Mucosa of descending colon (tissue), 3 donors: ENCODE data around the gene ANO9. TPM values are rescaled to one million over a fixed set of nuclear protein-coding genes. Genes with fewer than 3 reads are reported as not detected.

ENCODE experiments used
- ATAC-seq: fragments of 200-7000 bp; cut with Tn5 transposase; one replicate; pipeline ENCODE4 v1.9.1; 2020; ENCODE audit warnings: mild to moderate bottlenecking, moderate library complexity
- DNase-seq, 3 donors: peaks; one replicate each; pipeline ENCODE4 v3.0.0-alpha.2; 2020
- H3K36me3 ChIP-seq: fragments of 200-600 bp; one replicate; pipeline ENCODE4 v1.8.0; 2021; ENCODE audit warnings: low read depth, mild to moderate bottlenecking
- H3K4me1 ChIP-seq: fragments of 200-600 bp; one replicate; pipeline ENCODE4 v1.8.0; 2021; ENCODE audit warnings: low read depth, mild to moderate bottlenecking
- H3K4me3 ChIP-seq: fragments of 200-600 bp; one replicate; pipeline ENCODE4 v1.8.0; 2021; ENCODE audit warnings: mild to moderate bottlenecking
- H3K9me3 ChIP-seq: fragments of 200-600 bp; one replicate; pipeline ENCODE4 v1.8.0; 2021; ENCODE audit warnings: mild to moderate bottlenecking
- intact Hi-C, 2 donors: fragments of 100-400 bp; cut with DNase I in 1 of 2; cut with micrococcal nuclease in 1 of 2; formaldehyde crosslinking; loops; one replicate each; pipeline versions ENCODE4 v1.11.0 to v1.11.1; 2022; cut with DNase I, micrococcal nuclease
- total RNA-seq, 3 donors: library from RNA; stranded (reverse); fragmentation: NEBNext Ultra II Directional in 2 of 3; extraction: Animal tissue kit (Norgen Biotek cat#: 25700) in 2 of 3; gene quantifications; one replicate each; pipeline versions ENCODE4 v1.2.1 to v1.2.4, GENCODE V29; 2021 to 2023
- TF ChIP-seq, protein P1 (sequence below): fragments of 200-600 bp; IDR thresholded peaks from one replicate; pipeline ENCODE4 v1.8.0; 2022; ENCODE audit warnings: antibody characterized with exemption, mild to moderate bottlenecking
- donor health status: DM: no; HTN: no; CAD: no; lungs with moderate emphysema.
- donor health status: DM: no; HTN: no; CAD: no.
- donor health status: DM: no; HTN: yes; CAD: no.

Gene ANO9
- total RNA-seq, 3 donors from 2014 or later: 85.2 to 179 (median 131) TPM

DNA sequence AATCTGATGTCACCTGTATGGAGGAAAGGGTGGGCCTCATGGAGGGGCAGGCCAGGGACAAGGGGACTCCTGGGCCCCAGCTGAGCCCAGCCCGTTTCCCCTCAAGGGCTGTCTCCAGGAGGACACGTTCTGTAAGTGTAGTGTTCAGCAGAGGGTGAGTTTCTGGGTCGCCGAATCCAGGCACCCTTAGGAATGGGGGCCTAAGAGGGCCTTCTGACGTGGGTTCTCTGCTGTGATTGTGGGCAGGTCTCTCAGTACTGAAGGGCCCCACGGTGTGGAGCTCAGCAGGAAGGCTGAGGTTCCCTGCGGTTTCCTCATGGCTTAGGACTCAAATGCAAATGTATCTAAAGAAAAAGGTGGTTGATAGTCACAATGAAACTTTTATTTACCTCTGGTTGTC, 14.7 kb upstream of the ANO9 start:
- intact Hi-C loops: no loop called here
- peak in 1 of 3 donors; percentile 41 for DNase-seq
- TF ChIP-seq, protein P1, sequence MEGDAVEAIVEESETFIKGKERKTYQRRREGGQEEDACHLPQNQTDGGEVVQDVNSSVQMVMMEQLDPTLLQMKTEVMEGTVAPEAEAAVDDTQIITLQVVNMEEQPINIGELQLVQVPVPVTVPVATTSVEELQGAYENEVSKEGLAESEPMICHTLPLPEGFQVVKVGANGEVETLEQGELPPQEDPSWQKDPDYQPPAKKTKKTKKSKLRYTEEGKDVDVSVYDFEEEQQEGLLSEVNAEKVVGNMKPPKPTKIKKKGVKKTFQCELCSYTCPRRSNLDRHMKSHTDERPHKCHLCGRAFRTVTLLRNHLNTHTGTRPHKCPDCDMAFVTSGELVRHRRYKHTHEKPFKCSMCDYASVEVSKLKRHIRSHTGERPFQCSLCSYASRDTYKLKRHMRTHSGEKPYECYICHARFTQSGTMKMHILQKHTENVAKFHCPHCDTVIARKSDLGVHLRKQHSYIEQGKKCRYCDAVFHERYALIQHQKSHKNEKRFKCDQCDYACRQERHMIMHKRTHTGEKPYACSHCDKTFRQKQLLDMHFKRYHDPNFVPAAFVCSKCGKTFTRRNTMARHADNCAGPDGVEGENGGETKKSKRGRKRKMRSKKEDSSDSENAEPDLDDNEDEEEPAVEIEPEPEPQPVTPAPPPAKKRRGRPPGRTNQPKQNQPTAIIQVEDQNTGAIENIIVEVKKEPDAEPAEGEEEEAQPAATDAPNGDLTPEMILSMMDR: no peak
- peak; percentile 46 for ATAC-seq
- Histone ChIP-seq H3K4me1 (peaks cover 5% of the 10 kb centered on the region), H3K9me3 (no peaks in the 10 kb centered on the region), H3K36me3 (no peaks in the 10 kb centered on the region), H3K4me3 (no peak overlapping the region)

DNA sequence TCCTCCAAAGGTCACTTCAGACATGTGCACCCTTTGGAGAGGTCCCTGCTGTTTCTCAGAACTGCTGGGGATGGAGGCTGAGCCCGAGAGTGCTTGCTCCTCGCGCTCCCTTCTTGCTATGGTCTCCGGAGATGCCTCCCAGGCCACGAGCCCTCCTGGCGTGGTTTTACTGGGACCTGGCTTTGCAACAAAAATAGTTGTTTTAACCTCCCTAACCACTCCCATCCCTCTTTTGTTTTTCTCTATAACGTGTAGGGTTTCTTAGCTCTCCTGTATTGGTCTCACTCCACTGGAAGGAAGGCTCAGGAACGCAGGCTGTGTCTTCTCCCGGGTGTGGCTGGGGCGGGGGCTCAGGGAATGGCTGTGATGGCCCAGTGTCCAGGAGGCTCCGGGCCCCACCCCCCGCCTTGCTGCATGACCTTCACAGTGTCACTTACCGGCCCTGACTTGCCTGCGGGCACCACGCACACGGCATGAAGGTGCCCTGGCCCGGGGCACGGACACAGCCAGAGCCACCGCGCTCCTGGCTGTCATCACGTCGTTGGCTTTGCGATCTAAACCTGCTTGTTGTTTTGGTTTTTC, 13.8 kb upstream of the ANO9 start:
- TF ChIP-seq, protein P1: no peak
- ATAC-seq: no peak
- Histone ChIP-seq H3K36me3 (no peaks in the 10 kb centered on the region), H3K9me3 (no peaks in the 10 kb centered on the region), H3K4me3 (no peak overlapping the region), H3K4me1 (peaks cover 13% of the 10 kb centered on the region)
- DNase-seq: no peak
- intact Hi-C loops: no loop called here

DNA sequence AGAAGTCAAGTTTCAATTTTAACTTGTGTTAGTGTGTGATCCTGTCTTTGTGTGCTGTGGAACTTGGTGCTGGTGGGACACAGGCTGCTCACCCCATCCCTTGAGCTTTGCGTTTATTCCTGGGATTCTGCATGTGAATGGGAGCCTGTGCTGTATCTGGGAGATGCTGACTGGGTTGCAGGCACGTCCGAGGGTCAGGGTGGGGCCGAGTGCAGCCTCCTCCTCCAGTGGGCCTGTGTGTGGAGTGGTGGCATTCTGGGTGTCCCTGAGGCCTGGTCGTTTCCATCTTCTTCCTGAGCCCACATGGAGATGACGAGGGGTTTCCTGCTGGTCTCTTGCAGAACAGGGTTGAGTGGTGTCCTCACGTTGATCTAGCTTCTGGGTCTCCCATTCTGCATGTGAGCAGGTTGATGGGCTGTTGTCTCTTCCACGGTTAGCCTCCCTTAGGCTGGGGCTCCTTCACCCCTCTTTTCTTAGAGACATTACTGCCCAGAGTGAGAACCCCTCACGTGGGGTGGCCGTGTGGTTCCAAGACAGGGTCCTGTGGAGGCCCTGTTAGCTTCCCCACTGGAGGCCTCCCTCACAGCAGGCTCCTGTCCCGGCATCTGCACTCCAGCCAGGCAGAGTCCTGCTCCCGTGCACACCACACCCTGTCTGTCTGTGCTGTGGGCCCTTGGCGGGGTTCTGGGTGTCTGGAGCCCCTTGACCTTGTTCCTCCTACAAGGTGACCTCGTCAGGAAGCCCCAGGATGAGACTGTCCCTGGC, 13.2 kb upstream of the ANO9 start:
- DNase-seq: no peak
- TF ChIP-seq, protein P1: no peak
- intact Hi-C loops: no loop called here
- H3K9me3 ChIP-seq: no peaks in the 10 kb centered on the region
- peaks cover 13% of the 10 kb centered on the region for H3K4me1 ChIP-seq
- ATAC-seq: no peak
- no peak overlapping the region for H3K4me3 ChIP-seq
- no peaks in the 10 kb centered on the region for H3K36me3 ChIP-seq

DNA sequence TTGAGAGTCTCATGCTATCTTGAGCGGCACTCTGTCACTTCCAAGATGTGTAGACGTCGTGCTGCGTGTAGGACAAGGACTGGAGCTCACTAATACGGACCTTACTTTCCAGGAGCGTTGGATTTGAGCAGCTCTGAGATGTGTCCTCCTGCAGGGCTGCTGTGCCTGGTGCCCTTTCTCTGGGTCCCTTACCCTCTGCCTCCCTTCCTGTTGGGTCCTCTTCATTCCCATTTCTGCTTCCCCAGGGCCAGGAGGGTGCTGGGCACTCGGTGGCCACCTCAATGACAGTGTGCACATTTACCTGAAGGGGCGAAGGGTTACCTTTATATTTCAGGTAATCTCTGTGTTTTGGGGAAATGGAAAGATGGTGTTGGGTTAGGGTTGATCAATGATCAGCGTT, 12.2 kb upstream of the ANO9 start:
- TF ChIP-seq, protein P1: no peak
- no peaks in the 10 kb centered on the region for H3K9me3 ChIP-seq
- ATAC-seq (no peak), DNase-seq (no peak)
- intact Hi-C loops: no loop called here
- H3K4me3 ChIP-seq: no peak overlapping the region
- peaks cover 21% of the 10 kb centered on the region for H3K4me1 ChIP-seq
- H3K36me3 ChIP-seq: no peaks in the 10 kb centered on the region

DNA sequence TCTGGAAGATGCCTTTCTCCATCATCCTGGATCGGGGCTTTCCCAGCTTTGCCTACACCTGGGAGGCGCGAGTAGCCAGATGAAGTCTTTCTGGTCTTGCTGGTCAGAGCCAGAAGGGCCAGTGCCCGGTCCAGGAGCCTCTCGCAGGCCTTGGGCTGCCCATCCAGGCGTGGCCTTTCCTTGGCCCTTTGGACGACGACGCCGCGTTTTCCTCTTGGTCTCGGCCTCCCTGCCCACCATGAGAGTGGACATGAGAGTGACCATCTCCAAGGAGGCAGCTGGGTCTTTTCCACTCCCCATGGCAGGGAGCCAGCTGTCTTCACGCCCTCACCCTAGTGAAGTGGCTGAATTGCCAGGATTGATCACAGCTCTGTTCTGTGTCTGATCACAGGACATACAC, 11.8 kb upstream of the ANO9 start:
- no peaks in the 10 kb centered on the region for H3K36me3 ChIP-seq
- H3K4me1 ChIP-seq: peaks cover 21% of the 10 kb centered on the region
- intact Hi-C loops: no loop called here
- TF ChIP-seq, protein P1: no peak
- ATAC-seq (no peak), DNase-seq (no peak)
- H3K4me3 ChIP-seq: no peak overlapping the region
- H3K9me3 ChIP-seq: no peaks in the 10 kb centered on the region
